ENCODE measurements around the gene GALNT2. TPM values are rescaled to one million over a fixed set of nuclear protein-coding genes. Genes with fewer than 3 reads are reported as not detected.

GALNT2 gene
- total and polyA plus RNA-seq, 10 donors, result 7.9 to 44.8 (median 36.9) TPM

DNA sequence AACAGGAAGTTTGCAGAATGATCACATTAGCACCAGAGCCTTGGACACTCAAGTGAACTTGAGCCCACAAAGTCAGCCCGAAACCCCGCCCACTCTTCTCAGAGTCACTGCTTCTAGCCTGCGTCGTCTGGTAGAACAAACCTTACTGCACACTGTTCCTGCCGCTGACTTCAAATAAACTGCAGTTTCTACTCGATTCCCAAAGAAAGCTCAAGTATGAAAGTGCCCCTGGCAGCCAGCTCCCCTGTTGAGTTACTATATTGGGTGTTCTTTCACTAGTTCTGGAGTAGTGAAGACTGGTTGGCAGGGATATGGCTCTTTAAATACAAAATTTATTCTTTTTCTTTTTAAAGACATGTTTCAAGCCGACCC lies 164.7 kb downstream of the GALNT2 start:
- Histone ChIP-seq H3K9me3 (no peaks in the 10 kb centered on the region), H3K27ac (peak overlapping the region in 1 of 8 donors; percentile 35), H3K36me3 (peaks cover 0 to 15% (median 6%) of the 10 kb centered on the region in 6 donors), H3K27me3 (replicated peaks in 1 of 7) (no peaks in the 10 kb centered on the region), H3K4me3 (no peak overlapping the region), H3K4me1 (peaks cover 3 to 20% (median 9%) of the 10 kb centered on the region in 6 donors)
- no peak for DNase-seq
- intact Hi-C loops (cut with DNase I; ENCODE audit: low total_unique reads), result no loop called here
- TF ChIP-seq CTCF (IDR thresholded peaks at IDR 0.05 in 8 of 11, conservative IDR thresholded peaks at IDR 0.05 in 3 of 11), result no peak
- no peak for TF ChIP-seq POLR2A (IDR thresholded peaks at IDR 0.05)
- TF ChIP-seq POLR2AphosphoS5 (IDR thresholded peaks at IDR 0.05), result no peak
- 76 to 91% (median 86%) methylated on average over 7 of the region's 7 CpGs for WGBS, 5 donors

DNA sequence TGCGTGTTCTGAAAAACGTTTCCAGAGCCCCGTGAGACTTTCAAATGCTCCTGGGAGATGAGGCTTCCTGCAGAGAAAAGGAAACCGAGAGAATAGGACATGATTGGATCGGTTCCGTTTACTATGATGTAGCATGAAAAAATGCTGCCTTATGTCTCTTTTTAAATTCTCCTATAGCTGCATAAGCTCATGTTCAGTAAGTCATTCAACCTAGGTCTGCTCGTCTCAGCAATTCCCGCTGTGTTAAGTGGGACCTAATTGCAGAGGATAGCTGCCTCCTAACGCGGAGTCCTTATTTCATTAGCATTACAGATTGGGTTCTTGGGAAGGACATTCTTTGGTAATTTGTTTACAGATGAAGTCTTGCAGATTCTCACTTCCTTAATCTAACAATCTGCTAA lies 165.3 kb downstream of the GALNT2 start:
- DNase-seq, result no peak
- peak overlapping the region in 1 of 8 donors; percentile 35 for H3K27ac ChIP-seq
- intact Hi-C loops (cut with DNase I; ENCODE audit: low total_unique reads), result no loop called here
- 78 to 85% (median 85%) methylated on average over 10 of the region's 10 CpGs for WGBS, 5 donors
- no peaks in the 10 kb centered on the region for H3K9me3 ChIP-seq
- no peak overlapping the region for H3K4me3 ChIP-seq
- no peaks in the 10 kb centered on the region for H3K27me3 ChIP-seq (replicated peaks in 1 of 7)
- H3K4me1 ChIP-seq, result peaks cover 3 to 20% (median 9%) of the 10 kb centered on the region in 6 donors
- H3K36me3 ChIP-seq, result peaks cover 0 to 22% (median 9%) of the 10 kb centered on the region in 6 donors
- TF ChIP-seq POLR2A (IDR thresholded peaks at IDR 0.05) (no peak), CTCF (IDR thresholded peaks at IDR 0.05 in 8 of 11, conservative IDR thresholded peaks at IDR 0.05 in 3 of 11) (no peak), POLR2AphosphoS5 (IDR thresholded peaks at IDR 0.05) (no peak)

- WGBS, 5 donors, result 94 to 97% (median 95%) methylated on average over 4 of the region's 4 CpGs
- no peaks in the 10 kb centered on the region for H3K9me3 ChIP-seq
- H3K27ac ChIP-seq, result no peak overlapping the region
- TF ChIP-seq CTCF (IDR thresholded peaks at IDR 0.05 in 8 of 11, conservative IDR thresholded peaks at IDR 0.05 in 3 of 11) (no peak), POLR2AphosphoS5 (IDR thresholded peaks at IDR 0.05) (no peak), POLR2A (IDR thresholded peaks at IDR 0.05) (no peak)
- intact Hi-C loops (cut with DNase I; ENCODE audit: low total_unique reads), result no loop called here
- no peak for DNase-seq
- H3K36me3 ChIP-seq, result peaks cover 0 to 29% (median 9%) of the 10 kb centered on the region in 6 donors
- H3K27me3 ChIP-seq (replicated peaks in 1 of 7), result no peaks in the 10 kb centered on the region
- peaks cover 3 to 20% (median 9%) of the 10 kb centered on the region in 6 donors for H3K4me1 ChIP-seq
- no peak overlapping the region for H3K4me3 ChIP-seq
Measured at GRCh38 chr1:230233786-230234185, 166.7 kb downstream of the GALNT2 start.

DNA sequence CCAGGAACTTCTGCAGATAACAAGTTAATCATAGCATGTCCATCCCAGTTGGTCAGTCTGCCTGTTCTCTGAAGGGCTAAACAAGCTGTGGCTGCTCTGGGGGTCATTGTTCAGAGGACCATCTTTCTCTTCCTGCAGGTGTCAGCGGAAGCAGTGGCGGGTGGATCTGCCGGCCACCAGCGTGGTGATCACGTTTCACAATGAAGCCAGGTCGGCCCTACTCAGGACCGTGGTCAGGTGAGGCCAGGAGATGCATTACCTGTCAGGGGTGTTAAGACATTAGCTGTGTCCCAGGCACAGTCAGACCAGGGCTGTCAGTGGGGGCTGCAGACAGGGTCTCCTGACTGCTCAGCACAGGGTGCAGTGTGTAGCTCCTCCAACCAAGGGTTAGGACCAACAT lies 168.8 kb downstream of the GALNT2 start:
- H3K27me3 ChIP-seq (replicated peaks in 1 of 7), result no peaks in the 10 kb centered on the region
- peaks cover 0 to 48% (median 12%) of the 10 kb centered on the region in 6 donors for H3K36me3 ChIP-seq
- TF ChIP-seq POLR2AphosphoS5 (IDR thresholded peaks at IDR 0.05), result no peak
- no peak for TF ChIP-seq CTCF (IDR thresholded peaks at IDR 0.05 in 8 of 11, conservative IDR thresholded peaks at IDR 0.05 in 3 of 11)
- TF ChIP-seq POLR2A (IDR thresholded peaks at IDR 0.05), result no peak
- WGBS, 5 donors, result 93 to 97% (median 94%) methylated on average over 7 of the region's 7 CpGs
- peaks cover 0 to 4% (median under 1%) of the 10 kb centered on the region in 8 donors for H3K9me3 ChIP-seq
- DNase-seq, result no peak
- no peak overlapping the region for H3K27ac ChIP-seq
- intact Hi-C loops (cut with DNase I; ENCODE audit: low total_unique reads), result no loop called here
- H3K4me3 ChIP-seq, result no peak overlapping the region
- peaks cover 3 to 18% (median 9%) of the 10 kb centered on the region in 6 donors for H3K4me1 ChIP-seq

Data from spleen (tissue), 11 donors.